ENCODE measurements around the gene SUSD6.
"Not testable (repeated sequence)": the region's sequence is repeated elsewhere in the genome, so short reads cannot be mapped to it uniquely, and the experiment has no call there.

SUSD6 gene

GRCh38 chr14:69587389-69587788 is 24.0 kb upstream of the SUSD6 start:
- Histone ChIP-seq H3K9me3 (ENCODE audit: control insufficient read depth in 5 of 5, low read length in 5 of 5) (no peaks in the 10 kb centered on the region), H3K4me1 (ENCODE audit: control insufficient read depth in 5 of 5, insufficient read depth in 5 of 5, low read length in 5 of 5) (peaks cover 0 to 24% (median 7%) of the 10 kb centered on the region in 5 donors), H3K27me3 (ENCODE audit: control insufficient read depth in 5 of 5, insufficient read depth in 4 of 5, low read length in 5 of 5) (no peaks in the 10 kb centered on the region), H3K9ac (ENCODE audit: low read length in 5 of 5) (no peak overlapping the region), H3K27ac (ENCODE audit: low read depth, low read length) (no peak overlapping the region), H3K36me3 (ENCODE audit: control insufficient read depth in 5 of 5, insufficient read depth in 5 of 5, low read length in 5 of 5) (no peaks in the 10 kb centered on the region), H3K4me3 (ENCODE audit: low read depth in 1 of 5, low read length in 5 of 5) (peak overlapping the region in 1 of 5 donors; percentile 5)

GRCh38 chr14:69591317-69591716 is 20.1 kb upstream of the SUSD6 start:
- Histone ChIP-seq H3K9ac (ENCODE audit: low read length in 5 of 5) (no peak overlapping the region), H3K27ac (ENCODE audit: low read depth, low read length) (no peak overlapping the region), H3K36me3 (ENCODE audit: control insufficient read depth in 5 of 5, insufficient read depth in 5 of 5, low read length in 5 of 5) (no peaks in the 10 kb centered on the region), H3K27me3 (ENCODE audit: control insufficient read depth in 5 of 5, insufficient read depth in 4 of 5, low read length in 5 of 5) (no peaks in the 10 kb centered on the region), H3K4me3 (ENCODE audit: low read depth in 1 of 5, low read length in 5 of 5) (no peak overlapping the region), H3K4me1 (ENCODE audit: control insufficient read depth in 5 of 5, insufficient read depth in 5 of 5, low read length in 5 of 5) (peaks cover 1 to 27% (median 18%) of the 10 kb centered on the region in 5 donors), H3K9me3 (ENCODE audit: control insufficient read depth in 5 of 5, low read length in 5 of 5) (no peaks in the 10 kb centered on the region)

DNA sequence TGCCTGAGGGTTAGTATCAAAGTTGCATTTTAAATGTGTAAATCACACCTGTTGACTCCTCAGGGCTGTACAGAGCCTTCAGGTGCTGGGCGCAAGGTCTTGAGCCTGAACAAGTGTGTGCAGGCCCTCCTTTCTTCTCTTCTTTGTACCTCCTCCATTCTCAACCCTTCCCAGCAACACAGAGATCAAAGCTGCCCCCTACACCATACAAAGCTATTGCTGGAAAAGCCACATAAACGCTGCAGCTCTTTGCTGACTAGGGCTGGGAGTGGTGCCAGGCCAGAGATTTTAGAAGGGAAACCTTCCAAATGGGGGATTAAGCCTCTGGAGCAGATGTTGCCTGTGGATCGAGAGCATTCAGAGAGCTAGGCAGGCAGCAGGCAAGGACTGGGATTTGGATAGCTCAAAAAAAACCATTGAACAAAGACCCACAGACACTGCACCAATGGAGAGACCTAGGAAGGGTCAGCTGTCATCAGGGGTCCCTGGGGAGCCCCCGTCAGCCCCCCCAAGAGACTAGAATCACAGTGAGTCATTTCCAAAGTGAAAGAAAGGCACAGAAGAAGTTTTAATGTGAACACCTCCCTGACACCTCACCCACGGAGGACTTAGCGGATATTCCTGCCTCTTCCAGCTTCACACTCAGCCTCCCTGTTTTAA is 18.2 kb upstream of the SUSD6 start:
- peak overlapping the region; percentile 7 for H3K27ac ChIP-seq (ENCODE audit: low read depth, low read length)
- H3K9me3 ChIP-seq (ENCODE audit: control insufficient read depth in 5 of 5, low read length in 5 of 5): no peaks in the 10 kb centered on the region
- H3K36me3 ChIP-seq (ENCODE audit: control insufficient read depth in 5 of 5, insufficient read depth in 5 of 5, low read length in 5 of 5): no peaks in the 10 kb centered on the region
- no peaks in the 10 kb centered on the region for H3K27me3 ChIP-seq (ENCODE audit: control insufficient read depth in 5 of 5, insufficient read depth in 4 of 5, low read length in 5 of 5)
- H3K4me3 ChIP-seq (ENCODE audit: low read depth in 1 of 5, low read length in 5 of 5): peak overlapping the region in 4 of 5 donors; percentile 40 to 49 (median 45)
- peaks cover 0 to 12% (median 11%) of the 10 kb centered on the region in 5 donors for H3K4me1 ChIP-seq (ENCODE audit: control insufficient read depth in 5 of 5, insufficient read depth in 5 of 5, low read length in 5 of 5)
- H3K9ac ChIP-seq (ENCODE audit: low read length in 5 of 5): peak overlapping the region in 1 of 5 donors; percentile 32

DNA sequence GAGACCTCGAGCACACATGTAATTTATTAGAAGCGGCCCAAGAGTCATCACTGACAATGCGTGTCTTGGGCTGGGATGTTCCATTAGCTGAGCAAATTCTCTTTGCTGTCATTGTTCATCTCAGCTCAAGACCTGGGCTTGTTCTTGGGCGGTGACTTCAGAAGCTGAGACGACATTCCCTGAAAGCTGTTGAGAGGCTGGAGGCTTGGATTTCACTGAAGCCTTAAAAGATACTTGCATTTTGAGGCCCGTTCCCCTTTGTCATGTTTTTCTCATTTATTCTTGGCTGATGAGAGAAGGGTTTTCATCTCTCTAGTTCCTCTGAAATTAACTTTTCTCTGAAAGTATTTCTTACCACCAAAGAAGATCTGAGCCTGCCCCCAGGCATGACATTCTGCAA is 16.6 kb upstream of the SUSD6 start:
- H3K27me3 ChIP-seq (ENCODE audit: control insufficient read depth in 5 of 5, insufficient read depth in 4 of 5, low read length in 5 of 5): no peaks in the 10 kb centered on the region
- no peak overlapping the region for H3K4me3 ChIP-seq (ENCODE audit: low read depth in 1 of 5, low read length in 5 of 5)
- H3K4me1 ChIP-seq (ENCODE audit: control insufficient read depth in 5 of 5, insufficient read depth in 5 of 5, low read length in 5 of 5): peaks cover 0 to 12% (median 11%) of the 10 kb centered on the region in 5 donors
- no peak overlapping the region for H3K27ac ChIP-seq (ENCODE audit: low read depth, low read length)
- no peaks in the 10 kb centered on the region for H3K9me3 ChIP-seq (ENCODE audit: control insufficient read depth in 5 of 5, low read length in 5 of 5)
- no peak overlapping the region for H3K9ac ChIP-seq (ENCODE audit: low read length in 5 of 5)
- no peaks in the 10 kb centered on the region for H3K36me3 ChIP-seq (ENCODE audit: control insufficient read depth in 5 of 5, insufficient read depth in 5 of 5, low read length in 5 of 5)

- no peak overlapping the region for H3K4me3 ChIP-seq (ENCODE audit: low read depth in 1 of 5, low read length in 5 of 5)
- peaks cover 0 to 12% (median 11%) of the 10 kb centered on the region in 5 donors for H3K4me1 ChIP-seq (ENCODE audit: control insufficient read depth in 5 of 5, insufficient read depth in 5 of 5, low read length in 5 of 5)
- no peaks in the 10 kb centered on the region for H3K27me3 ChIP-seq (ENCODE audit: control insufficient read depth in 5 of 5, insufficient read depth in 4 of 5, low read length in 5 of 5)
- H3K9me3 ChIP-seq (ENCODE audit: control insufficient read depth in 5 of 5, low read length in 5 of 5): no peaks in the 10 kb centered on the region
- H3K27ac ChIP-seq (ENCODE audit: low read depth, low read length): no peak overlapping the region
- H3K9ac ChIP-seq (ENCODE audit: low read length in 5 of 5): no peak overlapping the region
- no peaks in the 10 kb centered on the region for H3K36me3 ChIP-seq (ENCODE audit: control insufficient read depth in 5 of 5, insufficient read depth in 5 of 5, low read length in 5 of 5)
Measured at GRCh38 chr14:69595336-69595735, 16.1 kb upstream of the SUSD6 start.

- H3K36me3 ChIP-seq (ENCODE audit: control insufficient read depth in 5 of 5, insufficient read depth in 5 of 5, low read length in 5 of 5); H3K27me3 ChIP-seq (ENCODE audit: control insufficient read depth in 5 of 5, insufficient read depth in 4 of 5, low read length in 5 of 5); H3K4me1 ChIP-seq (ENCODE audit: control insufficient read depth in 5 of 5, insufficient read depth in 5 of 5, low read length in 5 of 5); H3K9ac ChIP-seq (ENCODE audit: low read length in 5 of 5); H3K27ac ChIP-seq (ENCODE audit: low read depth, low read length); H3K9me3 ChIP-seq (ENCODE audit: control insufficient read depth in 5 of 5, low read length in 5 of 5); H3K4me3 ChIP-seq (ENCODE audit: low read depth in 1 of 5, low read length in 5 of 5): not testable (repeated sequence)
Measured at GRCh38 chr14:69599431-69599830, 12.0 kb upstream of the SUSD6 start.

DNA sequence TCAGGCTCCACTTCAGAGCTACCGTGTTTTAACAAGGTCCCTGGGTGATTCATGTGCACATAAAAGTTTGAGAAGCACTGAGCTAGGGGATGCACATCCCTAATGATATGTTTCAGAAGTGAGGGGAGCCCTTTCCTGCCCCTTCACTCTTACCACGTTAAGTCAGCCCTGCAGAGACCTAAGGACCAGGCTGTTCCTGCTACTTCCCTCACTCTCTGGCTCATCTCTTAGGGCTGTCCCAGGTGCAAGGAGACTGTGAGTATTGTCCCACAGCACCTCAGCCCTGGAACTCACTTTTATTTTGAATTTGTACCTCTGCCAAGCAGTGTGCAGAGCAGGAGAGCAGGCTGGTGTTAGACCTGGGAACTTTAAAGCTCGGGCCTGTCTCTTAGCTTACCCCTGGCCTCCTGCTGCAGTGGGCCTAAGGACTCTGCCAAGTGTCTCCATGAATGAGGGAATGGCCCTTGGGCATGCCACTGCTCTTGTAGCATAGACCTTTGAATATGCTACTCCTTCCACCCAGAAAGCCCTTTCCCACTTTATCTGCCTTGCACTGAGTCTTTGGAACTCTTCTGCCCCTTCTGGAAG is 11.0 kb upstream of the SUSD6 start:
- H3K4me1 ChIP-seq (ENCODE audit: control insufficient read depth in 5 of 5, insufficient read depth in 5 of 5, low read length in 5 of 5): peaks cover 0 to under 1% (median 0%) of the 10 kb centered on the region in 5 donors
- H3K9me3 ChIP-seq (ENCODE audit: control insufficient read depth in 5 of 5, low read length in 5 of 5): no peaks in the 10 kb centered on the region
- H3K27ac ChIP-seq (ENCODE audit: low read depth, low read length): no peak overlapping the region
- no peaks in the 10 kb centered on the region for H3K27me3 ChIP-seq (ENCODE audit: control insufficient read depth in 5 of 5, insufficient read depth in 4 of 5, low read length in 5 of 5)
- H3K9ac ChIP-seq (ENCODE audit: low read length in 5 of 5): no peak overlapping the region
- H3K4me3 ChIP-seq (ENCODE audit: low read depth in 1 of 5, low read length in 5 of 5): no peak overlapping the region
- no peaks in the 10 kb centered on the region for H3K36me3 ChIP-seq (ENCODE audit: control insufficient read depth in 5 of 5, insufficient read depth in 5 of 5, low read length in 5 of 5)

DNA sequence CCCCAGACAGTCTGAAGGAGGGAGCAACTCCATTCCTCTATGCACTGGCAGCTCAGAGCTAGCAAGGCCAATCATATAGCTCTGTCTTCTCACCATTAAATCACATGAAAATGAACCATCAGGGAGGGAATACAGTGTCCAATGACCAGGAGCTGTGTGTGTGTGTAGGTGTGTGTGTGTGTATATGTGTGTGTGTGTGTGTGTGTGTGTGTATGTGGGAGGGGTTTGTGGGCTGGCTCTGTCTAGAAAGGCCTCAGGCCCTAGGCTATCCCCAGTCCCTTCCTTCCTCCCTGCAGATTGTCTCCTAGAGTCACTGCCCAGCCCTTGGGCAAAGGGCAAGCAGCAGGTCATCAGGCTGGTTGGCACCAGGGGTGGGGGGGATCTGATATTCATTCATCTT is 5.7 kb upstream of the SUSD6 start:
- H3K27me3 ChIP-seq (ENCODE audit: control insufficient read depth in 5 of 5, insufficient read depth in 4 of 5, low read length in 5 of 5): no peaks in the 10 kb centered on the region
- peak overlapping the region in 1 of 5 donors; percentile 2 for H3K9ac ChIP-seq (ENCODE audit: low read length in 5 of 5)
- peak overlapping the region; percentile 5 for H3K27ac ChIP-seq (ENCODE audit: low read depth, low read length)
- no peak overlapping the region for H3K4me3 ChIP-seq (ENCODE audit: low read depth in 1 of 5, low read length in 5 of 5)
- H3K36me3 ChIP-seq (ENCODE audit: control insufficient read depth in 5 of 5, insufficient read depth in 5 of 5, low read length in 5 of 5): no peaks in the 10 kb centered on the region
- H3K9me3 ChIP-seq (ENCODE audit: control insufficient read depth in 5 of 5, low read length in 5 of 5): no peaks in the 10 kb centered on the region
- peaks cover 7 to 31% (median 23%) of the 10 kb centered on the region in 5 donors for H3K4me1 ChIP-seq (ENCODE audit: control insufficient read depth in 5 of 5, insufficient read depth in 5 of 5, low read length in 5 of 5)

- peak overlapping the region in 2 of 5 donors; percentile 20 to 21 for H3K9ac ChIP-seq (ENCODE audit: low read length in 5 of 5)
Measured at GRCh38 chr14:69606258-69607184, 4.9 kb upstream of the SUSD6 start.

More at GRCh38 chr14:69606258-69607184, 4.9 kb upstream of the SUSD6 start:
- peak overlapping the region in 1 of 5 donors; percentile 17 for H3K4me3 ChIP-seq (ENCODE audit: low read depth in 1 of 5, low read length in 5 of 5)
- H3K36me3 ChIP-seq (ENCODE audit: control insufficient read depth in 5 of 5, insufficient read depth in 5 of 5, low read length in 5 of 5): no peaks in the 10 kb centered on the region
- H3K4me1 ChIP-seq (ENCODE audit: control insufficient read depth in 5 of 5, insufficient read depth in 5 of 5, low read length in 5 of 5): peaks cover 7 to 35% (median 28%) of the 10 kb centered on the region in 5 donors
- no peaks in the 10 kb centered on the region for H3K27me3 ChIP-seq (ENCODE audit: control insufficient read depth in 5 of 5, insufficient read depth in 4 of 5, low read length in 5 of 5)
- H3K27ac ChIP-seq (ENCODE audit: low read depth, low read length): peak overlapping the region; percentile 14
- H3K9me3 ChIP-seq (ENCODE audit: control insufficient read depth in 5 of 5, low read length in 5 of 5): no peaks in the 10 kb centered on the region
